GM21367 (cell line): ENCODE measurements around the gene PCDHGA8.
"Not testable (repeated sequence)": the region's sequence is repeated elsewhere in the genome, so short reads cannot be mapped to it uniquely, and the experiment has no call there.

ENCODE experiments used
- ATAC-seq: cut with Tn5 transposase; IDR thresholded peaks from one replicate; pipeline ENCODE4 v1.9.1; 2021; ENCODE audit not compliant: unreplicated experiment

The PCDHGA8 gene

GRCh38 chr5:141369994-141370848, 22.2 kb upstream of the PCDHGA8 start, which contains the start of gene PCDHGB3:
Gene PCDHGB3, plus strand, starts transcription at chr5:141370242. Its CDS starts 153 bp downstream, at chr5:141370395.
- peak; percentile 91 for ATAC-seq

GRCh38 chr5:141371572-141372475, 20.6 kb upstream of the PCDHGA8 start:
- ATAC-seq: no peak

GRCh38 chr5:141373673-141374317, 18.6 kb upstream of the PCDHGA8 start, which contains the start of gene PCDHGA6:
Gene PCDHGA6, plus strand, starts transcription at chr5:141373891. Its CDS starts 193 bp downstream, at chr5:141374084.
- ATAC-seq: no peak

- ATAC-seq: no peak
These were observed 17.8 kb upstream of the PCDHGA8 start for GRCh38 chr5:141374627-141375026.

GRCh38 chr5:141375444-141376155, 16.8 kb upstream of the PCDHGA8 start:
- ATAC-seq: not testable (repeated sequence)

- no peak for ATAC-seq
These were observed 9.8 kb upstream of the PCDHGA8 start, which contains the start of gene PCDHGA7 for GRCh38 chr5:141382469-141383294. Gene PCDHGA7, plus strand, starts transcription at chr5:141382742. Its CDS starts 158 bp downstream, at chr5:141382900.

GRCh38 chr5:141383345-141383744, 9.1 kb upstream of the PCDHGA8 start:
- no peak for ATAC-seq

GRCh38 chr5:141384471-141385267, 7.8 kb upstream of the PCDHGA8 start:
- ATAC-seq: no peak

- not testable (repeated sequence) for ATAC-seq
These were observed 4.7 kb upstream of the PCDHGA8 start, which contains the start of gene PCDHGB4 for GRCh38 chr5:141387557-141388311. Gene PCDHGB4, plus strand, starts transcription at chr5:141387698. Its CDS starts 187 bp downstream, at chr5:141387885.

- ATAC-seq: no peak
These were observed 3.8 kb upstream of the PCDHGA8 start for GRCh38 chr5:141388661-141389060.

GRCh38 chr5:141389153-141390042, 3.0 kb upstream of the PCDHGA8 start:
- ATAC-seq: no peak

GRCh38 chr5:141393267-141393666, 834 bp downstream of the PCDHGA8 start:
- no peak for ATAC-seq

GRCh38 chr5:141394401-141395187, 2.2 kb downstream of the PCDHGA8 start:
- not testable (repeated sequence) for ATAC-seq

GRCh38 chr5:141397756-141398551, 5.5 kb downstream of the PCDHGA8 start, which contains the start of gene PCDHGB5:
Gene PCDHGB5, plus strand, starts transcription at chr5:141397947. Its CDS starts 181 bp downstream, at chr5:141398128.
- peak; percentile 47 for ATAC-seq

GRCh38 chr5:141398608-141399007, 6.2 kb downstream of the PCDHGA8 start:
- no peak for ATAC-seq
